ENCODE measurements around the gene SNW1.
"Not testable (repeated sequence)": the region's sequence is repeated elsewhere in the genome, so short reads cannot be mapped to it uniquely, and the experiment has no call there.

The SNW1 gene

DNA sequence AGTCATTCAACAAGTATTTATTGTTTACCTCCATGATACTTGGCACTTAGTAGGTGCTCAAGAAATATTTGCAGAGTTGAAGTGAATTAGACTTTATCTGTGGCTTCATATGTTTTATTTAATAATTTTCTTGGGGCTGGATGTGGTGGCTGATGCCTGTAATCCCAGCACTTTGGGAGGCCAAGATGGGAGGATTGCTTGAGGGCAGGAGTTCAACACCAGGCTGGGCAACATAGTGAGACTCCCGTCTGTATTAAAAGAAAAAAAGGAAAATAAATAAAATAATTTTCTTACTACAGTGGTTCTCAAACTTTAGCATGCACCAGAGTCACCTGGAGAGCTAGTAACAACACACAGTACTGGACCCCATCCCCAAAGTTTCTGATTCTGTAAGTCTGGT is 39.9 kb upstream of the SNW1 start:
- ChIA-PET CTCF (interaction anchor here (0.6 kb wide), 1 partner anchor 13 kb away, joined by 3 read pairs; no protein-coding TSS in a partner anchor), POLR2A (interaction anchor here (1.0 to 1.8 kb wide), 4 partner anchors 10 to 126 kb away, joined by 3 to 17 read pairs (median 4); partner anchors contain the start of gene SNW1)
- no peak for DNase-seq (ENCODE audit: extremely low spot score)
- TF ChIP-seq FOXM1 (IDR thresholded peaks at IDR 0.05; ENCODE audit: borderline replicate concordance) (no peak), FOXK2 (IDR thresholded peaks at IDR 0.05) (no peak), L3MBTL2 (conservative IDR thresholded peaks at IDR 0.05) (no peak), FOXA1 (IDR thresholded peaks at IDR 0.05) (no peak), LEF1 (IDR thresholded peaks at IDR 0.05; ENCODE audit: borderline replicate concordance) (no peak)
- TF ChIP-seq, protein P1, sequence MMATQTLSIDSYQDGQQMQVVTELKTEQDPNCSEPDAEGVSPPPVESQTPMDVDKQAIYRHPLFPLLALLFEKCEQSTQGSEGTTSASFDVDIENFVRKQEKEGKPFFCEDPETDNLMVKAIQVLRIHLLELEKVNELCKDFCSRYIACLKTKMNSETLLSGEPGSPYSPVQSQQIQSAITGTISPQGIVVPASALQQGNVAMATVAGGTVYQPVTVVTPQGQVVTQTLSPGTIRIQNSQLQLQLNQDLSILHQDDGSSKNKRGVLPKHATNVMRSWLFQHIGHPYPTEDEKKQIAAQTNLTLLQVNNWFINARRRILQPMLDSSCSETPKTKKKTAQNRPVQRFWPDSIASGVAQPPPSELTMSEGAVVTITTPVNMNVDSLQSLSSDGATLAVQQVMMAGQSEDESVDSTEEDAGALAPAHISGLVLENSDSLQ (IDR thresholded peaks at IDR 0.05) = no peak

DNA sequence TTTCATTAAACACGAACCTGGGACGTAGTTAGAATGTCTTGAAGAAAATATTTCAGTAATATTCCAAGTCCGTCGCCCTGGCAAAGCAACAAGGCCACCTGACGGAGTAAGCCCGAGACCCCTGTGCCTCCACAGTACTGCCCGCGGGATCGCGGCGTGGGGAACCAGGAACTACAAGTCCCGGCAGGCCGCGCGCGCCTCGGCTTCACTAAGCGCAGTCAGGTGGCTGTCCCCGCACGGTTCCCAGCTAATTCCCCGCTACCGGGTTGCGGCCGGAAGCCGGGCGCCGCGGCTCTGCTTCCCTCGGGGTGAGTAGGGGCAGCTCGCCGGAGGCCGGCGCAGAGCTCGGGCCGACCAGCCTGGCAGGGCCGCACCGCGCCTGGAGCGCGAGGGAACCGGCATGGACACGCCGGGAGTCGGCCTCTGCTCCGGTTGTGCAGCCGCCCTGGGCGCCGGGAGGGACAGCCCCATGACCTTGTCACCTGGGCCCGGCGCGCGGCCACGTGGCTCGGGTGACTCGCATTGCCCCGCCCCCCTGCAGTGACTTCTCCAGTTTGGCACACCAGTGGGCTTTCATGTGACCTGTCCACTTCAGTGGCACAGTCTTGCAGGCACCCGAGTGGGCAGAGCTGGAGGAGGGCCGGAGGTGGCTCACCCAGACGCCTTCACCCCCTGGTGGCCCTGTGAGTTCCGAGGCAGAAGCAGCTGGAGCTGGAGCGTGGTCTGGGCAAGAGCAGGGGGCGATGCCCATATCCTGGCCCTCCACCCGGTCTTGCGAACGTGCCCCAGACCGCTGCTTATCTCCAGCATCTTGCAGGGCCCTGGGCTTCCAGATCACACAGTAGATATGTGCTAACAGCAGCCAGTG is 39.1 kb upstream of the SNW1 start, which contains the start of gene ADCK1:
Gene ADCK1 (plus strand): TSS at position 247 of the 868 bp plus-strand sequence. CDS start 18,870 bp downstream, outside the sequence.
- ChIA-PET CTCF (interaction anchor here (0.6 kb wide), 1 partner anchor 15 kb away, joined by 6 read pairs; no protein-coding TSS in a partner anchor), POLR2A (interaction anchor here (1.0 to 1.8 kb wide), 5 partner anchors 9 to 126 kb away, joined by 3 to 17 read pairs (median 4); partner anchors contain the start of gene SNW1)
- TF ChIP-seq TARDBP (IDR thresholded peaks at IDR 0.05) (no peak), L3MBTL2 (conservative IDR thresholded peaks at IDR 0.05) (peak; percentile 60), CTBP1 (IDR thresholded peaks at IDR 0.05; ENCODE audit: borderline replicate concordance) (no peak), ELF4 (IDR thresholded peaks at IDR 0.05) (peak; percentile 52)
- DNase-seq (ENCODE audit: extremely low spot score) = peak; percentile 87

DNA sequence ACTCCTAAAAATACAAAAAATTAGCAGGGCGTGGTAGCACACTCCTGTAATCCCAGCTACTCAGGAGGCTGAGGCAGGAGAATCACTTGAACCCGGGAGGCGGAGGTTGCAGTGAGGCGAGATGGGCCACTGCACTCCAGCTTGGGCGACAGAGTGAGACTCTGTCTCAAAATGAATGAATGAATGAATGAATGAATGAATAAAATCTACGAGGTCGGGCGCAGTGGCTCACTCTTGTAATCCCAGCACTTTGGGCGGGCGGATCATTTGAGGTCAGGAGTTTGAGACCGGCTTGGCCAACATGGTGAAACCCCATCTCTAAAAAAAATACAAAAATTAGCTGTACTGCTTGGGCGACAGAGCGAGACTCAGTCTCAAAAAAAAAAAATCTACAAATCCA is 38.5 kb upstream of the SNW1 start:
- DNase-seq (ENCODE audit: extremely low spot score); CTCF ChIA-PET: not testable (repeated sequence)
- POLR2A ChIA-PET = interaction anchor here (1.0 to 1.8 kb wide), 4 partner anchors 9 to 59 kb away, joined by 3 to 17 read pairs (median 5); partner anchors contain the start of gene SNW1

DNA sequence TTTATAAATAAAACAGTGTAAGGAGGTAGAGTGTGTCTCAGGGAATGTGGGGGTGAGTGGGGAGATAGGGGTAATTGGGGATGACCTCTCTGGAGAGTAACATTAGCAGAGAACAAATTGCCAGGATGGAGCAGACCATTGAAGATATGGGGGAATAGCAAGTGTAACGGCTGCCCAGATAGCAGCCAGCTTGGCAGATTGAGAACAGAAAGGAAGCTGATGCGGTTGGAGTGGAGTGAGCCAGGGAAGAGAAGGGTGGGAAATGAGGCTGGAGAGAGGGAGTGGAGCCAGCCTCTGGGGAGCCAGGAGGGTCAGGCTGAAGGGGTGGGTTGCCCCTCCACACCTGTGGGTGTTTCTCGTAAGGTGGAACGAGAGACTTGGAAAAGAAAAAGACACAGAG is 33.4 kb upstream of the SNW1 start:
- DNase-seq (ENCODE audit: extremely low spot score) = no peak
- TF ChIP-seq ELF4 (IDR thresholded peaks at IDR 0.05) (no peak), BHLHE40 (IDR thresholded peaks at IDR 0.05; ENCODE audit: borderline replicate concordance) (no peak), TARDBP (IDR thresholded peaks at IDR 0.05) (no peak), FOXA1 (IDR thresholded peaks at IDR 0.05) (no peak), SP1 (IDR thresholded peaks at IDR 0.05) (no peak), ARNT (IDR thresholded peaks at IDR 0.05) (no peak), ZNF384 (IDR thresholded peaks at IDR 0.05) (no peak), CTBP1 (IDR thresholded peaks at IDR 0.05; ENCODE audit: borderline replicate concordance) (no peak), SUZ12 (IDR thresholded peaks at IDR 0.05) (no peak), NFRKB (IDR thresholded peaks at IDR 0.05) (no peak), FOXK2 (IDR thresholded peaks at IDR 0.05) (no peak), LEF1 (IDR thresholded peaks at IDR 0.05; ENCODE audit: borderline replicate concordance) (no peak), L3MBTL2 (conservative IDR thresholded peaks at IDR 0.05) (no peak), FOXM1 (IDR thresholded peaks at IDR 0.05; ENCODE audit: borderline replicate concordance) (no peak), HDGF (IDR thresholded peaks at IDR 0.05; ENCODE audit: borderline replicate concordance) (no peak)
- TF ChIP-seq, protein P1 (IDR thresholded peaks at IDR 0.05) = no peak
- ChIA-PET CTCF (no interaction called here), POLR2A (no interaction called here)

DNA sequence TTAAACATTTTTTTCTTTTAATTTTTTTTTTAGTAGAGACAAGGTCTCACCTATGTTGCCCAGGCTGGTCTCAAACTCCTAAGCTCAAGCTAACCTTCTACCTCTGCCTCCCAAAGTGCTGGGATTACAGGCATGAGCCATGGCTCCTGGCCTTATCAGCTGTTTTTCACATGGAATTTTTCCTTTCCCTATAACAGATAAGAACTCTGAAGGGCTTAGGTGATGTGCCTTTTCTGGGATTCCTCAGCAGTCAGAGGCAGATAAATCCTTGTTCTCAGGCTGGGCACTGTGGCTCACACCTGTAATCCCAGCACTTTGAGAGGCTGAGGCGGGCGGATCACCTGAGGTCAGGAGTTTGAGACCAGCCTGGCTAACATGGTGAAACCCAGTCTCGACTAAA is 32.3 kb upstream of the SNW1 start:
- DNase-seq (ENCODE audit: extremely low spot score); POLR2A ChIA-PET: not testable (repeated sequence)
- CTCF ChIA-PET = interaction anchor here (0.5 kb wide), 1 partner anchor 21 kb away, joined by 8 read pairs; no protein-coding TSS in a partner anchor

DNA sequence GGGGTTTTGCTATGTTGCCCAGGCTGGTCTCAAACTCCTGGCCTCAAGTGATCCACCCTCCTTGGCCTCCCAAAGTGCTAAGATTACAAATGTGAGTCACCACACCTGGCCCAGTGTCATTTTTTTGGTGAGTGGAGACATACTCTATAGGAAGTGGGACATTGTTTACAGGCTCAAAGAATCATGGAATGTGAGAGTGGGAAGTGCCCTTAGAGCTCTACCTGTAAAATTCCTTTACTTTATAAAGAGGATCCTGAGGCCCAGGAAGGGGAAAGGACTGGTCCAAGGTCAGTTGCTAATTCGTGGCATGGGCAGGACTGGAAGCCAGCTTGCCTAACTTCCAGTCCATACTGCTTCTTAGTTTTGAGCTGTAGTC is 30.3 kb upstream of the SNW1 start:
- ChIA-PET POLR2A (interaction anchor here (1.8 kb wide), 1 partner anchor 9 kb away, joined by 6 read pairs; the partner anchor contains the start of gene ADCK1), CTCF (no interaction called here)
- no peak for TF ChIP-seq FOXA1 (IDR thresholded peaks at IDR 0.05)
- TF ChIP-seq SUZ12 (IDR thresholded peaks at IDR 0.05) = no peak
- TF ChIP-seq ARNT (IDR thresholded peaks at IDR 0.05) = no peak
- no peak for TF ChIP-seq ELF4 (IDR thresholded peaks at IDR 0.05)
- TF ChIP-seq TARDBP (IDR thresholded peaks at IDR 0.05) = no peak
- no peak for TF ChIP-seq L3MBTL2 (conservative IDR thresholded peaks at IDR 0.05)
- TF ChIP-seq NFRKB (IDR thresholded peaks at IDR 0.05) = no peak
- no peak for TF ChIP-seq CTBP1 (IDR thresholded peaks at IDR 0.05; ENCODE audit: borderline replicate concordance)
- no peak for TF ChIP-seq FOXK2 (IDR thresholded peaks at IDR 0.05)
- no peak for DNase-seq (ENCODE audit: extremely low spot score)

DNA sequence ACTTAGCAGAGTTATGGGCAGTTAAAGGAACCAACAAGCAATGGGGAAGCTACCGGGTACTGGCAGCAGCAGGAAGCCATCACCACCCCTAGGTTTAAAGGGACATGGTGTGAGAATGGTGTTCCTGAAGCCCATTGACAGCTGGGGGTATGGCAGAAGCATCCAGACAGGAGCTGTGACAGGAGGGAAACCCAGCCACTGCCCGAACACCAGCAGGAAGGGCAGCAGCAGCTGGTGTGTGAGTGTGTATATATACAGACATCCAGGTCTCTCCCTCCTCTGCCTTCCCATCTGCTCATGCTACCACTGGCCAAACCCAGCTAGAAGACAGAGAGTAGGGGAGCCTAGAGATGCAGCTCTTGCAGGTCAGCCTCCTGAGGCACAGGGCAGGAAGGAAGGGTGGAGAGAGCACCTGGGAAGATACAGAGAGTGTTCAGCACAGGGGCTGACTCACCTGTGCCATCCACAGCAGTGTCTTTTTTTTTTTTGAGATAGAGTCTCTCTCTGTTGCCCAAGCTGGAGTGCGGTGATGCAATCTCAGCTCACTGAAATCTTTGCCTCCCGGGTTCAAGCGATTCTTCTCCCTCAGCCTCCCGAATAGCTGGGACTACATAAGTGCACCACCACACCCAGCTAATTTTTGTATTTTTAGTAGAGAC is 29.7 kb upstream of the SNW1 start:
- no peak for DNase-seq (ENCODE audit: extremely low spot score)
- TF ChIP-seq NFRKB (IDR thresholded peaks at IDR 0.05) (no peak), ZNF384 (IDR thresholded peaks at IDR 0.05) (no peak), TARDBP (IDR thresholded peaks at IDR 0.05) (no peak), FOXK2 (IDR thresholded peaks at IDR 0.05) (no peak), ELF4 (IDR thresholded peaks at IDR 0.05) (no peak), CTBP1 (IDR thresholded peaks at IDR 0.05; ENCODE audit: borderline replicate concordance) (no peak), BHLHE40 (IDR thresholded peaks at IDR 0.05; ENCODE audit: borderline replicate concordance) (no peak)
- ChIA-PET POLR2A (interaction anchor here (0.7 to 1.8 kb wide), 2 partner anchors 9 to 30 kb away, joined by 4 to 6 read pairs; partner anchors contain the start of genes ADCK1 and SNW1), CTCF (no interaction called here)
